ENCODE measurements around the gene CPN2. TPM values are rescaled to one million over a fixed set of nuclear protein-coding genes. Genes with fewer than 3 reads are reported as not detected.

CPN2 gene
- total and polyA plus RNA-seq, 3 experiments from 2014 or later = not detected

- H3K4me1 ChIP-seq (ENCODE audit: insufficient read depth, low read length) = peaks cover 4% of the 10 kb centered on the region
These were observed 25.5 kb downstream of the CPN2 start for GRCh38 chr3:194325424-194326153.

GRCh38 chr3:194324823-194325327, 26.3 kb downstream of the CPN2 start:
- Histone ChIP-seq H3K36me3 (ENCODE audit: insufficient read depth, low read length) (no peaks in the 10 kb centered on the region), H3K27ac (ENCODE audit: low read depth, low read length) (no peak overlapping the region), H3K27me3 (ENCODE audit: insufficient read depth, low read length, poor library complexity, severe bottlenecking) (no peaks in the 10 kb centered on the region), H3K4me1 (ENCODE audit: insufficient read depth, low read length) (peaks cover 4% of the 10 kb centered on the region), H3K9me3 (ENCODE audit: low read length) (no peaks in the 10 kb centered on the region), H3K4me3 (ENCODE audit: low read length) (no peak overlapping the region)
- POLR2A ChIA-PET = no interaction called here
- Mint-ChIP-seq H3K27me3 (peaks cover 6 to 15% of the 10 kb centered on the region in 2 donors), H3K36me3 (no peaks in the 10 kb centered on the region), H3K9me3 (peaks cover 0 to 2% (median 0%) of the 10 kb centered on the region in 5 donors), H3K4me3 (no peak overlapping the region), H3K4me1 (peaks cover 0 to 8% (median 2%) of the 10 kb centered on the region in 3 donors), H3K27ac (no peak overlapping the region)
- no peak for DNase-seq
- CTCF ChIA-PET = interaction anchor here (1.4 to 1.5 kb wide), 2 partner anchors 9 kb away, joined by 5 to 7 read pairs; no protein-coding TSS in a partner anchor

More at GRCh38 chr3:194325424-194326153, 25.5 kb downstream of the CPN2 start:
- Mint-ChIP-seq H3K36me3 (no peaks in the 10 kb centered on the region), H3K9me3 (peaks cover 0 to 2% (median 0%) of the 10 kb centered on the region in 5 donors), H3K4me3 (no peak overlapping the region), H3K4me1 (peaks cover 0 to 8% (median 2%) of the 10 kb centered on the region in 3 donors), H3K27me3 (peaks cover 8 to 14% of the 10 kb centered on the region in 2 donors), H3K27ac (no peak overlapping the region)
- no peak for DNase-seq
- Histone ChIP-seq H3K9me3 (ENCODE audit: low read length) (no peaks in the 10 kb centered on the region), H3K36me3 (ENCODE audit: insufficient read depth, low read length) (no peaks in the 10 kb centered on the region), H3K27ac (ENCODE audit: low read depth, low read length) (no peak overlapping the region), H3K4me3 (ENCODE audit: low read length) (no peak overlapping the region), H3K27me3 (ENCODE audit: insufficient read depth, low read length, poor library complexity, severe bottlenecking) (no peaks in the 10 kb centered on the region)
- ChIA-PET CTCF (interaction anchor here (1.5 kb wide), 1 partner anchor 10 kb away, joined by 5 read pairs; no protein-coding TSS in a partner anchor), POLR2A (interaction anchor here (0.7 kb wide), 1 partner anchor 251 kb away, joined by 5 read pairs; no protein-coding TSS in a partner anchor)

GRCh38 chr3:194323785-194324735, 27.1 kb downstream of the CPN2 start:
- Histone ChIP-seq H3K36me3 (ENCODE audit: insufficient read depth, low read length) (no peaks in the 10 kb centered on the region), H3K27me3 (ENCODE audit: insufficient read depth, low read length, poor library complexity, severe bottlenecking) (peaks cover 4% of the 10 kb centered on the region), H3K4me1 (ENCODE audit: insufficient read depth, low read length) (peaks cover 4% of the 10 kb centered on the region), H3K4me3 (ENCODE audit: low read length) (peak overlapping the region; percentile 57), H3K9me3 (ENCODE audit: low read length) (no peaks in the 10 kb centered on the region), H3K27ac (ENCODE audit: low read depth, low read length) (no peak overlapping the region)
- Mint-ChIP-seq H3K4me1 (peaks cover 0 to 8% (median 2%) of the 10 kb centered on the region in 3 donors), H3K27me3 (peaks cover 14 to 16% of the 10 kb centered on the region in 2 donors), H3K36me3 (peaks cover 0 to 3% (median 0%) of the 10 kb centered on the region in 3 donors), H3K27ac (peak overlapping the region in 1 of 8 donors; percentile 75), H3K9me3 (peaks cover 1 to 7% (median 4%) of the 10 kb centered on the region in 5 donors), H3K4me3 (no peak overlapping the region)
- CTCF ChIA-PET = interaction anchor here (1.4 to 1.5 kb wide), 2 partner anchors 8 to 9 kb away, joined by 5 to 7 read pairs; no protein-coding TSS in a partner anchor
- peak in 3 of 5 donors; percentile 18 to 39 (median 28) for DNase-seq
- POLR2A ChIA-PET = no interaction called here

DNA sequence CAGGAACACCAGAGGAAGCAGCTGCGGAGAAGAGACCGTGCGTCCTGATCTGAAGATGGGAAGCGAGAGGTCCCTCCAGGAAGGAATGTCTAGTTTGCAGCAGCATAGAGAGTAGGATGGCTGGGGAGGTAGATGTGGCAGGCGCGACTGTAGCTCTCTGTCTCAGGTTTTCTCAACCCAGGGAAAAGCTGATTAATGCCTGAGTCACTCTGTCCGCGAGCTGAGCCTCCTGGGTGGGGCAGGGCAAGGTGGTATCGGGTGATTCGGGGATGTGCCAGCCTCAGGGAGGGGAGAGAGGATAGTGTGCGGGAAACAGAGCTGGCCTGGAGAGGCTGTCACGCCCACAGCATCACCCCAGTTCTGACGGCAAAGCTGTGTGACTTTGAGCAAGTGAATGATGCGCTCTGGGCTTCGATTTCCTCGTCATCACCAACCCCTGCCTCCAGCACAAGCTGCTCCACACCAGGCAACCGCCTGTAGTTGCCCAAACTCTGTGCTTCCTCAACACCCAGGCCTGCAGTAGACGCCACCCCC, 28.4 kb downstream of the CPN2 start:
- Histone ChIP-seq H3K27ac (ENCODE audit: low read depth, low read length) (no peak overlapping the region), H3K27me3 (ENCODE audit: insufficient read depth, low read length, poor library complexity, severe bottlenecking) (peaks cover 4% of the 10 kb centered on the region), H3K4me3 (ENCODE audit: low read length) (no peak overlapping the region), H3K4me1 (ENCODE audit: insufficient read depth, low read length) (peaks cover 4% of the 10 kb centered on the region), H3K9me3 (ENCODE audit: low read length) (no peaks in the 10 kb centered on the region), H3K36me3 (ENCODE audit: insufficient read depth, low read length) (no peaks in the 10 kb centered on the region)
- H3K4me3 Mint-ChIP-seq = peak overlapping the region in 2 of 7 donors; percentile 19 to 64
- no peak overlapping the region for H3K27ac Mint-ChIP-seq
- H3K27me3 Mint-ChIP-seq = peaks cover 17 to 20% of the 10 kb centered on the region in 2 donors
- H3K9me3 Mint-ChIP-seq = peaks cover 2 to 10% (median 8%) of the 10 kb centered on the region in 5 donors
- H3K36me3 Mint-ChIP-seq = peaks cover 0 to 5% (median 0%) of the 10 kb centered on the region in 3 donors
- no peak for DNase-seq
- H3K4me1 Mint-ChIP-seq = peaks cover 0 to 8% (median 2%) of the 10 kb centered on the region in 3 donors
- ChIA-PET POLR2A (no interaction called here), CTCF (interaction anchor here (1.5 kb wide), 1 partner anchor 11 kb away, joined by 5 read pairs; no protein-coding TSS in a partner anchor)

DNA sequence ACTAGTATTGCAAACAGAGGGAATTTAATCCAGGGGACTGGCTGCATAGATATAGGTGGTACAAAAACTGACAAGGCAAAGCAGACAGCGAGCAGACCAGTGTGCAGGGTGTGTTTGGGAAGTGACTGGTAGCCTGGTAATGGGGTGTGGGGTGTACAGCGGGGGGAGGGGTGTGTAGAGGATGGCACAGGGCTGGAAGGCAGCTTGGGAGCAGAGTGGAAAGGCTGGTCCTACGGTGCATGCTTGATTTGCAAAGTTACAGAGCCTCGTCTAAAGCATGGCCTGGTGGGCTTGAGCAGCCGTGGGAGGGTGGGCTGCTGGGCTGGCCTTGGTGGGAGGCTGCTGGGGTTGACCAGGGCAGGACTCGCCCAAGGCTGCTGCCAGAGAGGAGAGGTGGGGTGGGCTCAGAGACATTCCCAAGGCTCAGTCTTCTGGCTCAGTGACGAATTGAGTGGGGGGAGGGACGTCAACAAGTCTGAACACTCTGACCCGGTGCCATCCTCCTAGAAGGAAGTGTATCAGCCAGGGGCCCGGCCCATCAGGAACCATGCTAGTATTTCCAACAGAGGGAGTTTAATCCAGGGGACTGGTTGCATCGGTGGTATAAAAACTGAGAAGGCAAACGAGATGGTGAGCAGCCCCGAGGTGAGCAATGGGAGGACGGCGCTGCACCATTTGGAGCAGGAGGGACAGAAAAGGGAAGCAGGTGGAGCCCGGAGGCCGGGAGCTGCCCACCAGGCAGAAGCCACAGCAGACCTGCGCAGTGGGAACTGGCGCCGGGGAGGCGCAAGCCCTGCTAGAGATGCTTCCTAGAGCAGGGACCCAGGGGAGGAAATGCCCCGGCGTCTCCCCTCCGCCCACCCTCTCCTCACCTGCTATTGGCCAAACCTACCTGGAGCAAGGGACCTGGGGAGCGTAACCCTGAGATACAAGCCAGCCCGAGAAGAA, 29.2 kb downstream of the CPN2 start:
- H3K4me3 ChIP-seq (ENCODE audit: low read length) = no peak overlapping the region
- peaks cover 22 to 28% of the 10 kb centered on the region in 2 donors for H3K27me3 Mint-ChIP-seq
- no peak overlapping the region for H3K27ac ChIP-seq (ENCODE audit: low read depth, low read length)
- H3K36me3 ChIP-seq (ENCODE audit: insufficient read depth, low read length) = no peaks in the 10 kb centered on the region
- peaks cover 2 to 10% (median 8%) of the 10 kb centered on the region in 5 donors for H3K9me3 Mint-ChIP-seq
- H3K36me3 Mint-ChIP-seq = peaks cover 0 to 5% (median 0%) of the 10 kb centered on the region in 3 donors
- ChIA-PET CTCF (interaction anchor here (1.5 kb wide), 1 partner anchor 12 kb away, joined by 5 read pairs; no protein-coding TSS in a partner anchor), POLR2A (no interaction called here)
- no peak overlapping the region for H3K27ac Mint-ChIP-seq
- peaks cover 4% of the 10 kb centered on the region for H3K4me1 ChIP-seq (ENCODE audit: insufficient read depth, low read length)
- peaks cover 0 to 8% (median 2%) of the 10 kb centered on the region in 3 donors for H3K4me1 Mint-ChIP-seq
- no peaks in the 10 kb centered on the region for H3K9me3 ChIP-seq (ENCODE audit: low read length)
- H3K4me3 Mint-ChIP-seq = peak overlapping the region in 1 of 7 donors; percentile 30
- DNase-seq = no peak
- H3K27me3 ChIP-seq (ENCODE audit: insufficient read depth, low read length, poor library complexity, severe bottlenecking) = peaks cover 9% of the 10 kb centered on the region

GRCh38 chr3:194320744-194321243, 30.3 kb downstream of the CPN2 start:
- Mint-ChIP-seq H3K36me3 (peaks cover 0 to 5% (median 0%) of the 10 kb centered on the region in 3 donors), H3K4me1 (peaks cover 5 to 16% (median 5%) of the 10 kb centered on the region in 3 donors), H3K9me3 (peaks cover 2 to 10% (median 8%) of the 10 kb centered on the region in 5 donors), H3K27me3 (peaks cover 29 to 37% of the 10 kb centered on the region in 2 donors), H3K27ac (no peak overlapping the region), H3K4me3 (no peak overlapping the region)
- ChIA-PET POLR2A (no interaction called here), CTCF (no interaction called here)
- no peak overlapping the region for H3K27ac ChIP-seq (ENCODE audit: low read depth, low read length)
- peaks cover 8% of the 10 kb centered on the region for H3K4me1 ChIP-seq (ENCODE audit: insufficient read depth, low read length)
- H3K27me3 ChIP-seq (ENCODE audit: insufficient read depth, low read length, poor library complexity, severe bottlenecking) = peaks cover 19% of the 10 kb centered on the region
- no peaks in the 10 kb centered on the region for H3K36me3 ChIP-seq (ENCODE audit: insufficient read depth, low read length)
- H3K4me3 ChIP-seq (ENCODE audit: low read length) = no peak overlapping the region
- no peak for DNase-seq
- no peaks in the 10 kb centered on the region for H3K9me3 ChIP-seq (ENCODE audit: low read length)
